WTC11 (cell line): ENCODE measurements around the gene SEMA3D. TPM values are rescaled to one million over a fixed set of nuclear protein-coding genes. Genes with fewer than 3 reads are reported as not detected.
A peak's percentile ranks its signal among the peaks of the same experiment; 100 is the strongest.

Experiments used
- ATAC-seq: fragments of 200-7000 bp; cut with Tn5 transposase; 2 replicates; pipeline ENCODE4 v1.10.0; 2021; ENCODE audit warnings: mild to moderate bottlenecking, moderate library complexity
- CTCF ChIA-PET: fragments of 300-600 bp; sonication (Branson Sonifier 250); formaldehyde crosslinking; loops from one replicate; lab custom pipeline; 2021; ENCODE audit warnings: antibody characterized with exemption; lab: Charles Lee
- POLR2A ChIA-PET: fragments of 350-600 bp; sonication (Branson Sonifier 250); formaldehyde crosslinking; loops from one replicate; lab custom pipeline; 2021; ENCODE audit warnings: antibody characterized with exemption; lab: Charles Lee
- DNase-seq: peaks from one replicate; pipeline ENCODE4 v3.0.0; 2021; ENCODE audit warnings: low spot score
- H3K27ac Mint-ChIP-seq: 2 replicates; pipeline ENCODE4 v1.8.0; 2021; ENCODE audit warnings: mixed read lengths
- H3K27me3 Mint-ChIP-seq: 2 replicates; pipeline ENCODE4 v1.8.0; 2021; ENCODE audit warnings: low read depth, mild to moderate bottlenecking, moderate library complexity, mixed read lengths
- H3K36me3 Mint-ChIP-seq: 2 replicates; pipeline ENCODE4 v1.8.0; 2021; ENCODE audit warnings: mixed read lengths
- H3K4me1 Mint-ChIP-seq: 2 replicates; pipeline ENCODE4 v1.8.0; 2022; ENCODE audit warnings: mixed read lengths
- H3K4me3 Mint-ChIP-seq: 2 replicates; pipeline ENCODE4 v1.8.0; 2021; ENCODE audit warnings: mild to moderate bottlenecking, moderate library complexity, mixed read lengths
- H3K9me3 Mint-ChIP-seq: 2 replicates; pipeline ENCODE4 v1.8.0; 2021; ENCODE audit warnings: mixed read lengths
- AFF4 ChIP-seq: sonication (generic); formaldehyde crosslinking; IDR thresholded peaks from 2 replicates; pipeline ENCODE4 v1.8.1; 2023; ENCODE audit warnings: mild to moderate bottlenecking, missing genetic modification reagents, borderline replicate concordance
- CREB1 ChIP-seq: sonication (generic); formaldehyde crosslinking; IDR thresholded peaks from 2 replicates; pipeline ENCODE4 v1.8.0; 2023; ENCODE audit warnings: mild to moderate bottlenecking, missing genetic modification reagents
- ELF4 ChIP-seq: sonication (generic); formaldehyde crosslinking; IDR thresholded peaks from 2 replicates; pipeline ENCODE4 v1.8.1; 2022; ENCODE audit warnings: low read depth, mild to moderate bottlenecking, moderate library complexity, missing genetic modification reagents
- OVOL2 ChIP-seq: fragments of 250-450 bp; sonication (Bioruptor Pico); IDR thresholded peaks from 2 replicates; pipeline ENCODE4 v1.9.0; 2021; ENCODE audit warnings: mild to moderate bottlenecking, borderline replicate concordance
- PREB ChIP-seq: sonication (generic); formaldehyde crosslinking; IDR thresholded peaks from 2 replicates; pipeline ENCODE4 v1.8.1; 2022; ENCODE audit warnings: mild to moderate bottlenecking, missing genetic modification reagents, moderate library complexity, borderline replicate concordance
- RELA ChIP-seq: sonication (generic); formaldehyde crosslinking; IDR thresholded peaks from 2 replicates; pipeline ENCODE4 v1.8.1; 2022; ENCODE audit warnings: missing genetic modification reagents, mild to moderate bottlenecking, borderline replicate concordance
- SMAD3 ChIP-seq: sonication (generic); formaldehyde crosslinking; IDR thresholded peaks from 2 replicates; pipeline ENCODE4 v1.8.0; 2022; ENCODE audit warnings: missing genetic modification reagents, mild to moderate bottlenecking, borderline replicate concordance
- STAT6 ChIP-seq: sonication (generic); formaldehyde crosslinking; conservative IDR thresholded peaks from 2 replicates; pipeline ENCODE4 v1.8.1; 2023; ENCODE audit warnings: mild to moderate bottlenecking, low read depth, missing genetic modification reagents, moderate library complexity
- TEAD1 ChIP-seq: sonication (generic); formaldehyde crosslinking; IDR thresholded peaks from 2 replicates; pipeline ENCODE4 v1.8.0; 2022; ENCODE audit warnings: mild to moderate bottlenecking, missing genetic modification reagents
- ZNF263 ChIP-seq: sonication (generic); formaldehyde crosslinking; IDR thresholded peaks from 2 replicates; pipeline ENCODE4 v1.8.1; 2022; ENCODE audit warnings: low read depth, mild to moderate bottlenecking, moderate library complexity, missing genetic modification reagents
- total RNA-seq: library from RNA; stranded (reverse); gene quantifications from 3 replicates; pipeline ENCODE4 v1.2.3, GENCODE V29; 2021
- TF ChIP-seq, protein P1 (sequence below): fragments of 250-450 bp; sonication (Bioruptor Pico); IDR thresholded peaks from 2 replicates; pipeline ENCODE4 v2.1.2; 2022; ENCODE audit warnings: mild to moderate bottlenecking, moderate library complexity
- TF ChIP-seq, protein P2 (sequence below): sonication (generic); formaldehyde crosslinking; IDR thresholded peaks from 2 replicates; pipeline ENCODE4 v1.8.1; 2023; ENCODE audit warnings: mild to moderate bottlenecking, missing genetic modification reagents
- TF ChIP-seq, protein P3 (sequence below): sonication (generic); formaldehyde crosslinking; IDR thresholded peaks from 2 replicates; pipeline ENCODE4 v1.8.1; 2023; ENCODE audit warnings: mild to moderate bottlenecking, moderate library complexity, missing genetic modification reagents
- TF ChIP-seq, protein P4 (sequence below): fragments of 250-450 bp; sonication (Bioruptor Pico); IDR thresholded peaks from 2 replicates; pipeline ENCODE4 v1.8.0; 2021; ENCODE audit warnings: mild to moderate bottlenecking

Gene SEMA3D
- total RNA-seq, 1 experiment from 2014 or later: 3.8 TPM

DNA sequence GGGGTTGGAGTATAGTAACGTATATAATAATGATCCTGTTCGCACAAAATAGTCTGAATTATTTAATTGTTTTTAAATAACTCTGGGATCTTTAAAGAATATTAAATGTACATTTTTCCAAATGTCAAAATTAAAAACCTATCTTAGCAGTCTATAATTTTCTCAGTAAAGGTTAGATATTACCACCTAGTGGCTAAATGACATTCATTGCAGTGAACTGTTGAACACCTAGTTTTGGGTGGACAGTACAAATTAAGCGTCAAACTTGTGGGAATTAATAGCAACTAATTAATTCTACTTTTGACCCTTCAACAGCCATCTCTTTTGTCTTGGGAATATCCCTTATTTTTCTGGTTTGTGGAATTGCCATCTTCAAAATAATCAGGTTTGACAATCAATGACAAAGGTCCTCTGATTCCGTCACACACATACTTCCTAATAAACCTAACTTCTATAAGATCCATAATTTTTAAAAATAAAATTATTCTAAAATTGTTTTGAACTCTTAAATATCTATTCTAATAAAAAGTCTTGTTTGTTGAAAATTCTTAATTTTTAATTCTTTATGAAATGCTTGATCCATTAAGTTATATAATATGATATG lies 165.7 kb downstream of the SEMA3D start (continued):
- TF ChIP-seq PREB (CRISPR knock-in tag): no peak
- TF ChIP-seq, protein P1, sequence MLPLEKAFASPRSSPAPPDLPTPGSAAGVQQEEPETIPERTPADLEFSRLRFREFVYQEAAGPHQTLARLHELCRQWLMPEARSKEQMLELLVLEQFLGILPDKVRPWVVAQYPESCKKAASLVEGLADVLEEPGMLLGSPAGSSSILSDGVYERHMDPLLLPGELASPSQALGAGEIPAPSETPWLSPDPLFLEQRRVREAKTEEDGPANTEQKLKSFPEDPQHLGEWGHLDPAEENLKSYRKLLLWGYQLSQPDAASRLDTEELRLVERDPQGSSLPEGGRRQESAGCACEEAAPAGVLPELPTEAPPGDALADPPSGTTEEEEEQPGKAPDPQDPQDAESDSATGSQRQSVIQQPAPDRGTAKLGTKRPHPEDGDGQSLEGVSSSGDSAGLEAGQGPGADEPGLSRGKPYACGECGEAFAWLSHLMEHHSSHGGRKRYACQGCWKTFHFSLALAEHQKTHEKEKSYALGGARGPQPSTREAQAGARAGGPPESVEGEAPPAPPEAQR: no peak
- TF ChIP-seq, protein P2, sequence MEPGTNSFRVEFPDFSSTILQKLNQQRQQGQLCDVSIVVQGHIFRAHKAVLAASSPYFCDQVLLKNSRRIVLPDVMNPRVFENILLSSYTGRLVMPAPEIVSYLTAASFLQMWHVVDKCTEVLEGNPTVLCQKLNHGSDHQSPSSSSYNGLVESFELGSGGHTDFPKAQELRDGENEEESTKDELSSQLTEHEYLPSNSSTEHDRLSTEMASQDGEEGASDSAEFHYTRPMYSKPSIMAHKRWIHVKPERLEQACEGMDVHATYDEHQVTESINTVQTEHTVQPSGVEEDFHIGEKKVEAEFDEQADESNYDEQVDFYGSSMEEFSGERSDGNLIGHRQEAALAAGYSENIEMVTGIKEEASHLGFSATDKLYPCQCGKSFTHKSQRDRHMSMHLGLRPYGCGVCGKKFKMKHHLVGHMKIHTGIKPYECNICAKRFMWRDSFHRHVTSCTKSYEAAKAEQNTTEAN (CRISPR knock-in tag): no peak
- TF ChIP-seq ELF4 (CRISPR knock-in tag): no peak
- no peak for TF ChIP-seq TEAD1 (CRISPR knock-in tag)
- TF ChIP-seq RELA: no peak

GRCh38 chr7:85019778-85020177 lies 167.1 kb downstream of the SEMA3D start:
- TF ChIP-seq CREB1 (CRISPR knock-in tag) (no peak), TEAD1 (CRISPR knock-in tag) (no peak), STAT6 (no peak), SMAD3 (CRISPR knock-in tag) (no peak), OVOL2 (CRISPR knock-in tag) (no peak), AFF4 (no peak), ZNF263 (CRISPR knock-in tag) (no peak)
- TF ChIP-seq, protein P3, sequence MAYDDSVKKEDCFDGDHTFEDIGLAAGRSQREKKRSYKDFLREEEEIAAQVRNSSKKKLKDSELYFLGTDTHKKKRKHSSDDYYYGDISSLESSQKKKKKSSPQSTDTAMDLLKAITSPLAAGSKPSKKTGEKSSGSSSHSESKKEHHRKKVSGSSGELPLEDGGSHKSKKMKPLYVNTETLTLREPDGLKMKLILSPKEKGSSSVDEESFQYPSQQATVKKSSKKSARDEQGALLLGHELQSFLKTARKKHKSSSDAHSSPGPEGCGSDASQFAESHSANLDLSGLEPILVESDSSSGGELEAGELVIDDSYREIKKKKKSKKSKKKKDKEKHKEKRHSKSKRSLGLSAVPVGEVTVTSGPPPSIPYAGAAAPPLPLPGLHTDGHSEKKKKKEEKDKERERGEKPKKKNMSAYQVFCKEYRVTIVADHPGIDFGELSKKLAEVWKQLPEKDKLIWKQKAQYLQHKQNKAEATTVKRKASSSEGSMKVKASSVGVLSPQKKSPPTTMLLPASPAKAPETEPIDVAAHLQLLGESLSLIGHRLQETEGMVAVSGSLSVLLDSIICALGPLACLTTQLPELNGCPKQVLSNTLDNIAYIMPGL: no peak
- TF ChIP-seq, protein P4, sequence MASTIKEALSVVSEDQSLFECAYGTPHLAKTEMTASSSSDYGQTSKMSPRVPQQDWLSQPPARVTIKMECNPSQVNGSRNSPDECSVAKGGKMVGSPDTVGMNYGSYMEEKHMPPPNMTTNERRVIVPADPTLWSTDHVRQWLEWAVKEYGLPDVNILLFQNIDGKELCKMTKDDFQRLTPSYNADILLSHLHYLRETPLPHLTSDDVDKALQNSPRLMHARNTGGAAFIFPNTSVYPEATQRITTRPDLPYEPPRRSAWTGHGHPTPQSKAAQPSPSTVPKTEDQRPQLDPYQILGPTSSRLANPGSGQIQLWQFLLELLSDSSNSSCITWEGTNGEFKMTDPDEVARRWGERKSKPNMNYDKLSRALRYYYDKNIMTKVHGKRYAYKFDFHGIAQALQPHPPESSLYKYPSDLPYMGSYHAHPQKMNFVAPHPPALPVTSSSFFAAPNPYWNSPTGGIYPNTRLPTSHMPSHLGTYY (CRISPR knock-in tag): no peak
- DNase-seq (no peak), ATAC-seq (peak; percentile 36)
- no peaks in the 10 kb centered on the region for H3K36me3 Mint-ChIP-seq
- H3K27ac Mint-ChIP-seq: peak overlapping the region; percentile 92; the same call in 1 of the 2 replicates
- H3K4me1 Mint-ChIP-seq: peaks cover 29% of the 10 kb centered on the region
- CTCF ChIA-PET: interaction anchor here (1.0 kb wide), 1 partner anchor 1085 kb away, joined by 3 read pairs; no protein-coding TSS in a partner anchor
- H3K4me3 Mint-ChIP-seq: no peak overlapping the region
- no peaks in the 10 kb centered on the region for H3K27me3 Mint-ChIP-seq
- H3K9me3 Mint-ChIP-seq: no peaks in the 10 kb centered on the region
- POLR2A ChIA-PET: no interaction called here
